ACHN (cell line): Measurements from ENCODE around the gene ZNF609.

Source experiments
- DNase-seq: peaks from one replicate; pipeline ENCODE4 v3.0.0-alpha.2; 2015
- in situ Hi-C: cut with HindIII; loops from 2 replicates; pipeline ENCODE4 v1.10.0; 2017; ENCODE audit warnings: low sequenced_read_pairs, low pct_ligation_motif_present, low pct_unique_long_range_greater_than_20kb

ZNF609 gene

DNA sequence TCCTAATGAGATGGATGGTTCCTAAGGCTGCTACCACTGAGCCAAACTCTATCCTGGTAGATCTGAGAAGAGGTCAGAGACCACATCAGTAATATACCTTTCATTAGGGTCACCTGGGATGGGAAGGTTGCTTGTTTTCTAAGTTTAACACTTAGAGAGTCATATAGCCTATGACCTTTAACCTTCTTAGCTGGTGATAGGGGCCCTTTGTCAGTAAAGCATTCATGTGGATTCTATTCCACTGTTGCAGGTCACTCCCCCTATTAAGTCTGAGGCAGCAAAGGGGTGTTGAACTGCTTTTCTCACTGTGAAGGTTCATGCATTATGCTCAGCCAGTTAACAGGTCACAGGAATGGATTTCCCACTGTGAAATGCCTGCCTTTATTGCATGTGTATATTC is 6.1 kb upstream of the ZNF609 start:
- in situ Hi-C loops: no loop called here
- no peak for DNase-seq

DNA sequence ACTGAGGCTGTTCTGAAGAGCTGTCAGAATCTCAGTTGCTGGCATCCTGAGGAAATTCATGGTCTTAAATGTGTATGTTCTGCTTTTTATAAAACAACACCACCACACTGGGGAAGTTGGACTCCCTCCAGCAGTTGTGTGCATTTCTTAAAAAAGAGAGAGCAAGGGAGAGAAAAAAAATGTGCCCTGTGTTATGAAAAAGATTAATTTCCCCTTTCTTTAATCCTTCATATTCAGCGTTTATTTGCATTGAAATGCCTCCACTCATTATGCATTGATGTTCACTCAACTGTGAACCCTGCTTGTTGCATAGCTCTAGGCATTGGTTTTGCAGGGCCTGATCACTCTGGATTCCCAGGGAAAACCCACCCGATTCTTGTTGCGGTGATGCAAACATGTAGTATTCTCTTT is 4.4 kb upstream of the ZNF609 start:
- no peak for DNase-seq
- in situ Hi-C loops: no loop called here

DNA sequence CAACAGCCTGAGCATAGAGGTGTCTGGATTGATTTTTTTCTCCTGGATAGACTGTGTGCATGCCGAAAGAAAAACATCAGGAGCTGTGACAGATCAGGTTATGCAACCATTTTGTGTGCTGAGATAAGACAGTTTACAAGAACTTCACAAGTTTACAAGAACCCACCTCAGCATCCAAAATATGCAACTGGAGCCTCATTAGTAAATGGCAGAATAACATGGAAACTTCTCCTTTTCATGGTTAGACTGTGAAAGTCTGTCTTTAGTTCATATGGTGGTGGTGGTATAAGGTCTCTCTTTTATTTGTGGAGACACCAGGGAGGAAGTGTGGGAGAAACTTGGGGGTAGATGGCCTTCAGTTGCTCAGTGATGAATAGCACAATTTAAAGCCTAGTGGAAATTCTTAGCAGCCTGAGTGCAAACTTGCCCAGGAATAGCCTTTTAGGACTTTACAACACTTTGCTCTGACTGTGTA is 3.7 kb upstream of the ZNF609 start:
- in situ Hi-C loops: no loop called here
- no peak for DNase-seq

DNA sequence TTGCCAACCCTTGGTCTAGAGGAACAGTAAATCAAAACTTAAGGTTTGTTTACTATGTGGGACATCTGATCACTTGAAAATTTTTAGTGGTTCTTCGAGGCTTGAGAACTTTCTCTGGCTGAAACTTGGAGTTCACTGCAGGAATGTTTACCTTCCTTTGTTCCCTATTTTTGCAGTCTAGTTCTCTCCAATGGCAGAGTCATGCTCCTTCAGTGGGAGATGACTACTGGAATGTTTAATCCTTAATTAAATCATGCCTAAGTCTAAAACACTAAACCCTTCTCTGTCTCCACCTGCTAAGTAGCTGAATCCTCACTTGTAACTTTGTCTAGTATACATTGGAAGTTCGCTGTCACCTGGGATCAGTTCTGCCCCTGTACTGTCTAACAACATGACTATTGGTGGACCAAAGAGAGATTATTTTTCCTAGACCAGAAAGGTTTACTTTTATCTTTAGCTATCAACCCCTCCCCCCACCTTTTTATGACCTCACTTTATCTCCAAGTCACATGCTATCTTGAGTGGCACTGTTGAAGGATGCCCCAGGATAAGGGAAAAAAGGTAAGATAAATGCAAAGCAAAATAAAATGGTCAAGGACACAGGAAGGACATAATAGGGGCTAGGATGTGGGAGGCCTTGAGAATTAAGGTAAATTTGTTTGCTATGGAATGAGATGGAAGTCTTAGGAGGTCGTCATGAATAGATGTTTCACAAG is 1.2 kb upstream of the ZNF609 start:
- no peak for DNase-seq
- in situ Hi-C loops: no loop called here

DNA sequence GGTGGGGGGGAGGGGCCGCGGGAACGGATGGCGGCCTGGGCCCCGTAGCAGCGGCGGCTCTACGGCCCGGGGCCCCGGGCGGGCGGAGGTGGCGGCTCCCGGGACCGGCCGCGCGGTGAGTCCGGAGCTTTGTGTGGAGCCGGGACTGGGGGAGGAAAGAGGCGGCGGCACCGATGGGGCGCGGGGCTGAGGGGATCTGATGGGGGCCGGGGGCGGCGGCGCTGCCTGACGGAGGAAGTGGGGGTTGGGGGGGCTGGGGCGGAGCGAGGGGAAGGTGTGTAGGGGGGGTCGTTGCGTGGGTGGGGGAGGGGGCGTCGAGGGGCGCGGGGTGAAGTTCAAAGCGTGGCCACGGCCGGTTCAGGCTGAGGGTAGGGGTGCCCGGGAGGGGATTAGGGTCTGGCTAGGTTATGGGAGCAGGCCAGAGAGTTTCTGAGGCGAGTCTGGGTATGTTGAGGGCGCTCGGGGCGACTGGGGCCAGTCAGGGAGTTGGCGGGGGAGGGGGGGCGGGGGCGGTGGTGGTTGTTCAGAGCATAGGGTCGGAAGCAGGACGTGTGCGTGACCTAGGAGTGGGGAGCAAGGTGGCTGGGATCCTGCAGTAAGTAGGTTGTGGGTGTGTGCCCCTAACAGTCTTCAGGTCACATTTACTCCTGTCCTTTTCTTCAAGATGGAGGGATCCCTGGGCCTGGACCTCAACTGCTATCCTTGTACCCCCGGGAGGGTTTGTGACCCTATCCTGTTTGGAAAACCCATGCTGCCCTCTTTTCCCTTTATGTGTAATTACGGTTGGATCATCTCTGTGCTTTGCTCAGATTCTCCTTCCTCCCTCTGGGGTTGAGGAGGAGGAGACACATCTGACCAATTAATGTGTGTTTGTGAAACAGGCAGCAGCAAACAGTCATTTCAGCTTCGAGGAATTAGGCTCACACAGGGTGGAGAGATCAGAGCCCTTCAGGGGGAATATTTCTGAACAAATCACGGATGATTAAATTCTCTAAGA is 644 bp downstream of the ZNF609 start:
- DNase-seq: peak; percentile 53
- in situ Hi-C loops: no loop called here

DNA sequence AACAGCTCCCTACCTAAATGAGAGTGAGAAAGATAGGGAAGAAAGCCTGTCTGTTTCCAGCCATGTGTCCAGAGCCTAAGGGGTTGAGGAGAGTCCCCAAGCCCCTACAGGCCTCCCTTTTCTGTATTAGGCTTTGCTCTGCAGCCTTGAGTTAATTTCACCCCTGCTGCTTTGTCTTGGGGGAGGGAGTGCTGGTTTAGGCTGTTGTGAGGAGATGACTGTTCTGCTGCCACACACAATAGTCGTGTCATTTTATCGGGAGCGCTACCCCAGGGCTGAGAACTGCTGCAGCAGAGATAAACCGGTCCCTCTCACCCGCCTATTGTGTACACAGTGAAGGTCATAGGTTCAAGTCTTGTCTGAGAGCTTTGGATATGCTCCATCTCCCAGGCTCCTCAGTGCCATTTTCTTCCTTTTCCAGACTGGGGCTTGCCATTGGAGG is 1.4 kb downstream of the ZNF609 start:
- DNase-seq: no peak
- in situ Hi-C loops: no loop called here

DNA sequence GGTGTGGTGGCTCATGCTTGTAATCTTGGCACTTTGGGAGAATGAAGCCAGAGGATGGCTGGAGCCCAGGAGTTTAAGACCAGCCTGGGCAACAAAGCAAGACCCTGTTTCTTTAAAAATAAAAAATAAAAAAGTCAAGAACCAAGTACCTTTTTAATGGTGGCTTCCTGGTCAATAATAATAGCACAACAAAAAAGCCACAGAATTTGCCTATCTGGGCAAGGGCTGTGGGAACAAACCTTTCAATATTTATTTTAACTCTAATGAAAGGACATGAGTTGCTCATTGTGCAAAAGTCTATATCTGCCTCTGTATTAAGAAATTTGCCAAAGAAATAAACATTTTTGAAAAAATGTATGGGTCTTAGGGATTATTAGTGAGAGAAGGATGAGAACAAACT is 2.1 kb downstream of the ZNF609 start:
- in situ Hi-C loops: no loop called here
- no peak for DNase-seq

DNA sequence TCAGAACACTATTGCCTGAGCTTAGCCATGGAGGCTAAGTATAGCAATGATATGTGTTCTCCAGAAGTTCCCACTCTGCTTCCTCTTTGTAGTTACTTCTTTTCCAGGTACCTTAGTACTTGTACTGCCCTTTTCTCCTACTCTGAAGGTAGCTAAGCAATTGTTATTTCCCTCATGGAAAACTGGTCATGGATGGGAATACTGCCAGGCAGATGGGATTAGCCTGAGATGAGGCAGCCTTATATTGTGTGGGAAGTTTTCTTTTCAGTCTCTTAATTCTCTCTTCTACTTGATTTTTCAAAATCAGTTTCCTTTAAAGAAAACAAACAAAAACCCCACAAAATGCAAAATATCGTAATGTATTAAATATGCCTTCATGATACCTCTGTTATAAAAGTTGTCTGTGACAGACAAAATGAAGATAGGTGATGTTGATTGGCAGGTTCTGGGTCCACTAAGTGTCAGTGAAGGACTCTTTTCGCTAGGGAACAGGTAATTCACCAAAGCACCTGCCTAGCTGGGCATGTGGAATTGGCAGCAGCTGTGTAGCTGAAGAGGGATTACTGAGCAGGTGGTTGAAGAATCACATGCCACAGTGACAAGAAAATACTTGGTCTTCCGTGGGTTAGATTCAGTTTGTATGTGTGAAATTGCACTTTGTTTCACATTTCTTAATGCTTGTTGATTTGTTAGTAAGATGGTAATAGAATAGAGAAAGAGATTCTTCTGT is 4.1 kb downstream of the ZNF609 start:
- in situ Hi-C loops: no loop called here
- DNase-seq: no peak

DNA sequence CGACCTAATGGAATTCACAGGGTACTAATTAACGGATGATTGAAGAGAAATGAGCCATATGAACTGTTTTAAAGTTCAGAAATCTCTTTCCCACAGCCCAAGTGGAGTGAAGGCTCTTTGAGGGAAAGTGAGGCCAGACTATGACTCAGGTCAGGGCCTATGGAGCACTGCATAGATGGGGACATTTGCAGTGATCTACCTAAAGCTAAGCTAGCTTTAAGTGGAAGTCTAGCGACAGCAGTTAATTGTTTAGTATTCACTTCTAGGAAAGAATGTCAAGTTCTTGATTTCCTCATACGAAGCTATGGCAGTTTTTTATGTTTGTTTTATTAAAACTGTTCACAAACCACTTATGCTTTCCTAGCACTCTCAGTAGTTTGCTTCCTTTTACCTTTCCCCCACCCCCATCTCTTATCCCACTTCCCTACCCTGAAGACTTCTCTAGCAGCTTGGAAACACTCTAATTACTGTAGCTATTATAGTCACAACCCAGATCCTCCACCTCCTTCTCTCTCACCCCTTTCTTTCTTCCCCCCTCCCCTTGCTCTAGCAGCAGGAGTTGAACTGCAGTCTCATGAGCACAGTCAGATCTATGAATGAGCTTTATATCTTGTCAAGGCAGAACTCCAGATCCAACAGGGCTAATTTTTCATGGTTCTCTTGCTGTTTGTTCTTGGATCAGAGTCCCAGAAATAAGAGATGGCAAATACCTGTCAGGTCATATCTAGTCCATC is 6.2 kb downstream of the ZNF609 start:
- no peak for DNase-seq
- in situ Hi-C loops: no loop called here

DNA sequence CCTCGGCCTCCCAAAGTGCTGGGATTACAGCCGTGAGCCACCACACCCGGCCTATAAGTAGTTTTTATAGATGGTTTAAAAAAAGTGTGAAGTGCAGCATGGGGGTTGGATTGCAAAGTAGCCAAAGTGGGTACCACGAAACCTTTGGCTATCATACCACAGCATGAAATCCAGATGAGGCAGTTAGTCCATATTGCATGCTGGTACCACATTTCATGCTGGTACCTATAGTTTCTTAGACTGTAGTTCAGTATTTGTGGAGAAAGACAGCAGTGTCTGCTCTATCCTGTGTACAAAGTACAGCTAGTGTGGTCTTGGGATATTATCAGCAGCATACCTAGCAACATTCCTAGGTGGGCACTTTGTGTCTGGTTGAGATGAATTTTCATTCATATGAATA is 11.8 kb downstream of the ZNF609 start:
- no peak for DNase-seq
- in situ Hi-C loops: no loop called here

DNA sequence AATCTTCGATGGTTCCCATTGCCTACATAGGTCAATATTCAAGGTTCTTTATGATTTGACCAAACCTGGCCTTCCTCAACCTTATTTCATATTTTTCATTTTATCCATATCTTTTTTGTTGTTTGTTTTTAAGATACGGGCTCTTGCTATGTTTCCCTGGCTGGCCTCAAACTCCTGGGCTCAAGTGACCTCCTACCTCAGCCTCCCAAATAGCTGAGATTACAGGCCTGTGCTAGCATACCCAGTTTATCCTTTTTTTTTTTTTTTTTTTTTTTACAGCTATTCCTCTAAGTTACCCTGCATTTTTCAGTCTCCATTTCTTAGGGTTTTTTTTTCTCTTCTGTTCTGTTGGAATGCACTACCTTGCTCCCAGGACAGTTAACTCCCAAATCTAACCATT is 14.5 kb downstream of the ZNF609 start:
- in situ Hi-C loops: no loop called here
- DNase-seq: no peak

DNA sequence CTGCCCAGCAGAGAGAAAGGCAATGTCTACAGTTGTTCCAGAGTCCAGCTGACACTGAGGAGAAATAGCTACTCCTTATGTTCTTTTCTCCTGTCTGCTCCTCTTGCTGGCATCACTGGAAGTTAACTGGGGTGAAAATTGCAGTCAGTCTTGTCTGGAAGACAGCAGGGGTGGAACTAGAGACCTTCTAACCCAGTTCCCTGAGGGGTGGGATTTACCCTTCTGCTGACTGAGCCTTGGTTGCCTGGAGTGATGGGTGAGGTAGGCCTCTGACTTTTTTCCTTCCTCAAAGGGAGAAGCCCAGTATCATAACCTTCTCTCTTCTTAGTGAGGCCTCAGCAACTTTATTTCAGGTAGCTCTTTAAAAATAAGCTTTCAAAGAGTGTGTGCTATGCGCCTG is 16.2 kb downstream of the ZNF609 start:
- in situ Hi-C loops: no loop called here
- no peak for DNase-seq

DNA sequence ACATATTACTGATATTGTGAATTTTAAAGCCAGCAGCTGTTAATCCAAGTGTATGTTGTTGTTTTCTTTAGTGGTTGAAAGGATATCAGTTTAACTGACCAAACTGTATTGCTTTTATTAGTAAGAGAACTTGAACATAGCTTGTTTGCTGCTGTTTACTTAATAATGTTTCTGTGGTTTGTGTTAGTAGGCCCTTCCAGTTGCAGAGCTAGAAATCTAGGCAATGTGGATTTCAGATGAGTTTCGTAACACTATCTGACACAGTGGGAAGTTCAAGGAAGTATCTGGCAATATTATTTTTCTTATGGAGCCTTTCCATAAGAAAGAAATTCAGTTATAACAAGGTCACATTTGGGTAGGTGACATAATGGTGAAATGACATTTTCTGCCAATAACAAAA is 18.5 kb downstream of the ZNF609 start:
- DNase-seq: no peak
- in situ Hi-C loops: no loop called here

DNA sequence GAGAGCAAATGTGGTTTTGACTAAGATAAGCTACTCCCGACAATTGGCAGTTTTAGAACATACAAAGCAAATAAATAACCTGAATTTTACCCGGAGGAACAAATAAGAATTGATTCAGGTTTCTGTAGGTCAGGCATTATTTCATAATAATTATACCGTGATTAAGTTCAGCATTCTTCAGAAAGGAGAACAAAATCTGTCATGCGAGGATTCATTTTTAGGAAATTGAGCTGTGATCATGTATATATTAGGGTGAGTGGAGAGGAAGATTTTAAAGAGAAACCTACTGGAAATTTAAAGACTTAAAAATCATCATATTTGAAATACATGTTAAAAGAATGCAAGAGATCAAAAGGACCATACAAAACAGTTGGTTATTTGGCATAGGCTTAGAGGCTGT is 20.5 kb downstream of the ZNF609 start:
- no peak for DNase-seq

DNA sequence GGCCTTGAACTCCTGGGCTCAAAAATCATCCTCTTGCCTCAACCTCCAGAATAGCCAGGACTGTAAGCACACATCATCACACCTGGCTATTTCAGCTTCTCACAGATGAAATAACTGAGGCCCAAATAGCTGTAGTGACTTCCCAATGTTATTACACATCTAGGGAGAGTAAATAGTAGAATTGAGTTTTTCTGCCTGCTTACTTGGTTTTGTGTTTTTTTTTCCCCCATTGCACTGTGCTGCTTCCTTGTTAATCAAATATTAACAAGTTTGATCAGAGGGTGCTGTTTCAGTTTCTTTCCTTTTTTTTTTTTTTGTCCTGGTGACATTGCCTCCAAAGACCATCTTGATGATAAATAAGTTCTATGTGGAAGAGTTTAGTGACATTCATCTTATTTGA is 23.4 kb downstream of the ZNF609 start:
- in situ Hi-C loops: no loop called here
- DNase-seq: no peak

More for the DNA sequence above, 20.5 kb downstream of the ZNF609 start:
- in situ Hi-C loops: no loop called here

DNA sequence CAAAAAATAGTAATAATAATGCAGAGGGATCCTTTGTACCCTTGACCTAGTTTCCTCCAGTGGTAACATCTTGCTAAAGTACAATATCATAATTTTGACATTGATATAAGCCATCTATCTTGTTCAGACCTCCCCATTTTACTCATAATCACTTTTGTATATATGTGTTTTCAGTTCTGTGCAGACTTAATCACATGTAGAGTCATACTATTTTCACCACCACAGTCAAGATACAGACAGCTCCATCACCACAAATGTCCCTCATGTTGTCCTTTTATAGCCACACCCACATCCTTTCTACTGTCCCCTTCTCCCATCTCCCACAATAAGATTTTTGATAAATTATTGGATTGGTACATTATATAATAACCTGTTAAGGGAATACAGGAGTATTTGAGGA is 25.4 kb downstream of the ZNF609 start:
- in situ Hi-C loops: no loop called here
- DNase-seq: no peak

DNA sequence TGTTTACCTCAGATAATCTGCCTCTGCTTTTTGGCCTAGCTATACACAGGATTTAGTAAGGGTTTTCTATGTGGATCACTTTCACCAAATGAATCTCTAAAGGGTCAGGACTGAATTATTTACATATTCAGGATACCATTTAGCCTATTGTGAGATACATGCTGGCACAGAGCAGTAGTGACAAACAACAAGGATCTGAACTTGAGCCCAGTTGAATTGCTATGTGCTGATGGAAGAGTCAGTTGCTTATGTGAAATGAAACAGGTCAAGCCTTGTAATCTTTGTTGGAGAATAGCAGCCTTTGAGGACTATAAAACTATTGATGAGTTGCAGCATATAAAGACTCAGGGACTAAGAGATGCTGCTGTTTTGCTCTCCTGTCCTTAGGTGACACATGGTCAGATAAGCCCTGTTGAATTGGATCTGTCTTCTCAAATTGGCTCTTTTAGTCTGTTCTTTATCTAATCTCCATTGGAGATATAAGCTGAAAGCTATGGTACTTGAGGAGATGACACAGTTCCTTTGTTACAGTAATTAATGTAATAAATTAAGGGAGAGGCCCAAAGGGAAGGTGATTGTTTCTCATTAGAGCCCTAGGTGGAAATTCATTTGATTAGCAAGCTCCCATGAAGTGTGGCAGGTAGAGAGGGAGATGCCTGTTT is 30.4 kb downstream of the ZNF609 start:
- DNase-seq: no peak
- in situ Hi-C loops: no loop called here

DNA sequence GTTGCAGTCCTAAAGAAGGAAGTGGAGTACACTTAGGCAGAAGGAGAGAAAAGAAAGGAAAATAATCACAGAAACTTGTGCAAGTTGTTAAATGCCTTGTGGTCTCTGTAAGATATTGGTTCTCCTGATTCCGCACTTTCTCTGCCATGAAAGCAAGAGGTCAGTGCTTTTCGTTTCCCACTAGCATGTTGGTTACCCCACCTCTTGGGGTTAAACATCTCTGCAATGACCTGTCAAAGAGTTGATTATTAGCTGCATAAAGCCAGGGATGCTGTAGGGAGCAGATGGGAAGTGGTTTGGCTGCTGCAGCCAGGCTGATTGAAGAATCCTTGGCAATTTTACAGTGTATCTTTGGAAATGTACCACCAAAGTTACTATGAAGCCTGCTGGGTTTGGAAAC is 33.3 kb downstream of the ZNF609 start:
- peak; percentile 12 for DNase-seq
- in situ Hi-C loops: no loop called here
